ENCODE measurements around the gene S100A8.
"Not testable (repeated sequence)": the region's sequence is repeated elsewhere in the genome, so short reads cannot be mapped to it uniquely, and the experiment has no call there.

S100A8 gene

DNA sequence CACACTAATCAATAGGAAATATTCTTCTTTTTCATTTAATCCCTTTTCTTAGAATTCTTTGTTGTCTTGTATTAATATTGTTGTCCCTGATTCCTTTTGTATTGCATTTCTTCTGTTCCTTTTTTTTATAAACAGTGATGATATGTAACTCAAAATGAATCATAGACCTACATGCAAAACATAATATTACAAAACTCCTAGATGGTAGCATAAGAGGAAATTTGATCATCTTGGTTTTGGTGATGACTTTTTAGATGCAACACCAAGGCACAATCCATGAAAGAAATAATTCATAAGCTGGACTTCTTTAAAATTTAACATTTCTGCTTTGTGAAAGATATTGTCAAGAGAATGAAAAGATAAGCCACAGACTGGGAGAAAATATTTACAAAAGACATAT, 23.1 kb upstream of the S100A8 start:
- H3K4me3 ChIP-seq (ENCODE audit: low read length); H3K9ac ChIP-seq (ENCODE audit: low read depth, low read length); H3K27me3 ChIP-seq (ENCODE audit: insufficient read depth, low read length); H3K36me3 ChIP-seq (ENCODE audit: insufficient read depth, low read length); H3K9me3 ChIP-seq (ENCODE audit: insufficient read depth, low read depth, low read length); H3K27ac ChIP-seq (ENCODE audit: low read depth, low read length); H3K4me1 ChIP-seq (ENCODE audit: insufficient read depth, low read length): not testable (repeated sequence)

DNA sequence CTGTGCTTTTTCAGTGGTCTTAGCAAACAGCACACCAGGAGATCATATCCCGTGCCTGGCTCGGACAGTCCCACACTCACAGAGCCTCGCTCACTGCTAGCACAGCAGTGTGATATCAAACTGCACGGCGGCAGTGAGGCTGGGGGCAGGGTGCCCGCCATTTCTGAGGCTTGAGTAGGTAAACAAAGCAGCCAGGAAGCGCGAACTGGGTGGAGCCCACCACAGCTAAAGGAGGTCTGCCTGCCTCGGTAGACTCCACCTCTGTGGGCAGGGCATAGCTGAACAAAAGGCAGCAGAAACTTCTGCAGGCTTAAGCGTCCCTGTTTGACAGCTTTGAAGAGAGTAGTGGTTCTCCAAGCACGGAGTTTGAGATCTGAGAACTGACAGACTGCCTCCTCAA, 16.4 kb upstream of the S100A8 start:
- not testable (repeated sequence) for H3K4me3 ChIP-seq (ENCODE audit: low read length); H3K9ac ChIP-seq (ENCODE audit: low read depth, low read length); H3K27ac ChIP-seq (ENCODE audit: low read depth, low read length); H3K4me1 ChIP-seq (ENCODE audit: insufficient read depth, low read length); H3K9me3 ChIP-seq (ENCODE audit: insufficient read depth, low read depth, low read length); H3K36me3 ChIP-seq (ENCODE audit: insufficient read depth, low read length)
- 69% methylated on average over 11 of the region's 11 CpGs for WGBS
- H3K27me3 ChIP-seq (ENCODE audit: insufficient read depth, low read length) = peaks cover 14% of the 10 kb centered on the region

DNA sequence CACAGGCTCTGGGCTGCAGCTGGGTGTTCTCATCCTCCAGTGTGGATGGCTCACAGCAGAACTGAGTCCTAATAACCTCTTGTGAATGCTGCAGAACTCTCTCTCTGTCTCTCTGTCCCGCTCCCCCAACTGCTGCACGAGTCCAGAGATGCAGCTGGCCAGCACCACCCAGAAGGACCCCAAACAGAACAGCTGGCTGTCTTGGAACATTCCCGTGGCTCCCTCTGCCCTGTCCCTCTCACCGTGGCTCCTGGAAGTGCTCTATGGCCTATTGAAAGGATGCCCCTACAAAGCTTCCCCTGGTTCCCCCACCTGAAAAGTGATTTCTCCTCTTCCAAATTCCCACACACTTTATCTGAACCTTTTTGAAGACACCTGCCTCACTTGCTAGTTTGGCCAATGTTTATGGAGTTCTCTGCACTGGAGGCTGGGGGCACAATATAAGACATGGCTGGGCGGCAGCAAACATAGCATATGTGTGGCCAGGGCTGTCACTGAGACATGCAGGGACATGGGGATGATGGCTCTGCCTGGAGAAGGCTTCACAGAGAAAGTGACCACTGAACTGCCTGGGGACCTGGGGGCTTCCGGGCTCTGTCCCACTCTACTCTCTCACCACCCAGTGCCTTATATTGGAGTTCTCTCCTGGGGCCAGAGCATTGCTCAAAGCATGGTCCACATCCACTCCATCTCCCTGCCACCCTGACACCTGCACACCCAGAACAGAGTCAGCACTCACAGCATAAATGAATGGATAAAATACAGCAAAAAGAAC, 15.1 kb upstream of the S100A8 start:
- H3K36me3 ChIP-seq (ENCODE audit: insufficient read depth, low read length); H3K9ac ChIP-seq (ENCODE audit: low read depth, low read length); H3K4me1 ChIP-seq (ENCODE audit: insufficient read depth, low read length); H3K9me3 ChIP-seq (ENCODE audit: insufficient read depth, low read depth, low read length); H3K4me3 ChIP-seq (ENCODE audit: low read length); H3K27ac ChIP-seq (ENCODE audit: low read depth, low read length): not testable (repeated sequence)
- WGBS = 87% methylated on average over 6 of the region's 6 CpGs
- peaks cover 14% of the 10 kb centered on the region for H3K27me3 ChIP-seq (ENCODE audit: insufficient read depth, low read length)

DNA sequence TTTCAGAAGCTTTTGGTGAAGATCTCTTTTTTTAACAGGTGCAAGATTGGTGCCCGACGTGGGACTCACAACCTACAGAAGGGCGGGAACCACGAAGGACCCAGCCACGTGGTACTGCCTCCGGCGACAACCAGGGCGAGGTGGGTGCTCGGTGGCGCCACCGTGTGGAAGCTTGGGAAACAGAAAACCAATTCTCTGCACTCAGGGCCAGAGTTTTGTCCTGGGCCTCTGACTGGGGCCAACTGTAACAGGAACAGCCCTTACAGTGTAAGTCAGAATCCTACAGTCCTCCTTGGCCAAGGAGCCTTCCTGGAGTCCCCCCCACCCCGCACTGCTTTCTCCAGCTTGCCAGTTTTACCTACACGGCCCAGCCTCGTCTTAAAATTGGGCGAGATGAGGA, 13.9 kb upstream of the S100A8 start:
- Histone ChIP-seq H3K36me3 (ENCODE audit: insufficient read depth, low read length) (no peaks in the 10 kb centered on the region), H3K27ac (ENCODE audit: low read depth, low read length) (no peak overlapping the region), H3K4me1 (ENCODE audit: insufficient read depth, low read length) (peaks cover 3% of the 10 kb centered on the region; the same call in 1 of the 2 replicates), H3K9ac (ENCODE audit: low read depth, low read length) (no peak overlapping the region), H3K4me3 (ENCODE audit: low read length) (no peak overlapping the region), H3K9me3 (ENCODE audit: insufficient read depth, low read depth, low read length) (peaks cover 5% of the 10 kb centered on the region; the same call in 1 of the 2 replicates), H3K27me3 (ENCODE audit: insufficient read depth, low read length) (peaks cover 14% of the 10 kb centered on the region)
- 56% methylated on average over 15 of the region's 15 CpGs for WGBS

DNA sequence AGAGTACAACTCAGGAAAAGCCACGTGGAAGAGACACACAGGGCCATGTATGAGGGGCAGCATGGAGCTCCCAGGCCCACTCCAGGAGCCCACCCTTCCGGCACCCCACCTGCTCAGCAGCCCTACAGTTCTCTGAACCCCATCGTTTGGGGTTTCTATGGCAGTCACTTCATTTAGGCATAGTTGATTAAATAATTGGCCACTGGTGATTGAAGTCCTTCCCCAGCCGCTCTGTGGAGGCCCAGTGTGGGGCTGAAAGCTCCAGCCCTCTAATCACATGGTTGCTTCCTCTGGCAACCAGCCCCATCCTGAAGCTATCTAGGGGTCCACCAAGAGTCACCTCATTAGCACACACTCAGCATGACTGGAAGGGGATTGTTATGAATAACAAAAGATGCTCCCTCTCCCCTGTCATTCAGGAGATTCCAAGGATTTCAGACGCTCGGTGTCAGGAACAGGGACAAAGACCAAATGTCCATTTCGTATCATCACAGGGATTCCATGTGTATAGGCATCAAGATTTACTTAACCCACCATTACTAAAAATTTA, 13.3 kb upstream of the S100A8 start:
- H3K4me1 ChIP-seq (ENCODE audit: insufficient read depth, low read length) = peaks cover 3% of the 10 kb centered on the region; the same call in 1 of the 2 replicates
- 68% methylated on average over 7 of the region's 7 CpGs for WGBS
- peaks cover 5% of the 10 kb centered on the region; the same call in 1 of the 2 replicates for H3K9me3 ChIP-seq (ENCODE audit: insufficient read depth, low read depth, low read length)
- no peaks in the 10 kb centered on the region for H3K36me3 ChIP-seq (ENCODE audit: insufficient read depth, low read length)
- no peak overlapping the region for H3K27ac ChIP-seq (ENCODE audit: low read depth, low read length)
- no peak overlapping the region for H3K4me3 ChIP-seq (ENCODE audit: low read length)
- H3K27me3 ChIP-seq (ENCODE audit: insufficient read depth, low read length) = peaks cover 14% of the 10 kb centered on the region
- H3K9ac ChIP-seq (ENCODE audit: low read depth, low read length) = no peak overlapping the region

DNA sequence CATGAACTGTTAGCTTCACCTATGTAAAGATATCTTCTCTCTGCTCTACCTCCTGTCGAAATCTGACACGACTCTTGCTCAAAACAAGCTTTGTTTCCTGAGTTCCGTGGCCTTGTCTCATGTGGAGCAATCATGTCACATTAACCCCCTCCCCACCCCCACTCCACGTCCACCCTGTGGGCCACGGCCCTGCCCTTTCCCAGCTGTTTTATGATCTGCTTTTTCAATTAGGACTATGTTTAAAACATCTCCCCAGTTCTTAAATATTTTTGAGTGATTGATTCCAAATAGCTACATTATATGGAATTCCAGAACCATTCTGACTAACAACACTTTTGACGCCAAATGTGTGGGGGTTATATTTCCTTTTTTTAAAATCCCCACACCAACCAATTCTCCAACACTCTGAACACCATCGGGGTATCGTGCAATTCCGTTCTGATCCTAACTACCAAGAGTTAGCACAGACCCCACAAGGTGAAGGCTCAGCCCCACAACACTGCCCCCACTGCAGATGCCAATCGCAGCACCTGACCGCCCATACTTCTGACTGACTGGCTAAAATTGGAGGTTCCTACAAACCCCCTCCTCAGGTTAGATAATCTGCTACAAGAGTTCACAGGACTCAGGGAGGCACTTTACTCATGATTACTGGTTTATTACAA, 12.7 kb upstream of the S100A8 start:
- no peak overlapping the region for H3K27ac ChIP-seq (ENCODE audit: low read depth, low read length)
- peaks cover 3% of the 10 kb centered on the region; the same call in 1 of the 2 replicates for H3K4me1 ChIP-seq (ENCODE audit: insufficient read depth, low read length)
- peaks cover 14% of the 10 kb centered on the region for H3K27me3 ChIP-seq (ENCODE audit: insufficient read depth, low read length)
- WGBS = 89% methylated on average over 10 of the region's 11 CpGs
- H3K4me3 ChIP-seq (ENCODE audit: low read length) = no peak overlapping the region
- H3K36me3 ChIP-seq (ENCODE audit: insufficient read depth, low read length) = no peaks in the 10 kb centered on the region
- H3K9ac ChIP-seq (ENCODE audit: low read depth, low read length) = no peak overlapping the region
- peaks cover 5% of the 10 kb centered on the region; the same call in 1 of the 2 replicates for H3K9me3 ChIP-seq (ENCODE audit: insufficient read depth, low read depth, low read length)

DNA sequence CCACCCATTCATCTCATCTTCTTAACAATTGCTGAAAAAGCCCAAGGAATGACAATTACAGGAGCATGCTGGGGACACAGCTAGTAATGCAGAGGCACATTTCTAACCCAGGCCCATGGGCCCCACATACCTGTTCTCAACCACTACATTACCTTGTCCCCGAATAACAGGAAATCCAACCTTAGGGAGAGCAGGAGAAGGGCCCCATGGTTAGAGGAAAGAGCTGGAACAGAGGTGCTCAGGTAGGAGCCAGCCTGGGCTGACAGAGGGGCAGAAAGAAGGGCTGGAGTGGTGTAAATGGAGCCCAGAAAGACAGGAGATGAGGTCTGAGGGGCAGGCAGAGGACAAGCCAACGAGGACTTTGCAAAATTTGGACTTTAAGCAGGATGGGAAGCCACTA, 11.4 kb upstream of the S100A8 start:
- Histone ChIP-seq H3K27me3 (ENCODE audit: insufficient read depth, low read length) (peaks cover 14% of the 10 kb centered on the region), H3K36me3 (ENCODE audit: insufficient read depth, low read length) (no peaks in the 10 kb centered on the region), H3K4me1 (ENCODE audit: insufficient read depth, low read length) (peaks cover 3% of the 10 kb centered on the region; the same call in 1 of the 2 replicates), H3K27ac (ENCODE audit: low read depth, low read length) (no peak overlapping the region), H3K9me3 (ENCODE audit: insufficient read depth, low read depth, low read length) (peaks cover 5% of the 10 kb centered on the region; the same call in 1 of the 2 replicates), H3K9ac (ENCODE audit: low read depth, low read length) (no peak overlapping the region), H3K4me3 (ENCODE audit: low read length) (no peak overlapping the region)
- 89% methylated on average over 2 of the region's 2 CpGs for WGBS

DNA sequence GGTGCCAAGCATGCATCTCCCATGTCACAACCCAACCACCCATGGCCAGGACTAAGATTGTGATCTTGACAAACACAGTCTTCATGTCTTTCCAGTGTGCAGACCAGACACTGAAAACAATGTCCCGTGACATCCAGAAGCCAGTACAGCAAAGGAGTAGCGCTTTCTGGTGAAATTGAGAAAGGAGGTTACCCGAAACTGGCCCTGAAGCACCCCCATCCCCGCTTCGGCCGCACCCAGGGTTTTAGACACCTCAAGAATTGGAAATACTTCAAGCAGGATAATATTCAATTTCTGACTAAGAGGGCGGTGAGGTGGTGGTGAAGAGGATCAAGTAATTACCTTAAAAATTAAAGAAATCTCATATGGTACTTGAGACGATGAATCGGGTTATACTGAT, 10.6 kb upstream of the S100A8 start:
- Histone ChIP-seq H3K4me3 (ENCODE audit: low read length) (no peak overlapping the region), H3K27ac (ENCODE audit: low read depth, low read length) (no peak overlapping the region), H3K9me3 (ENCODE audit: insufficient read depth, low read depth, low read length) (peaks cover 5% of the 10 kb centered on the region; the same call in 1 of the 2 replicates), H3K36me3 (ENCODE audit: insufficient read depth, low read length) (no peaks in the 10 kb centered on the region), H3K27me3 (ENCODE audit: insufficient read depth, low read length) (peaks cover 14% of the 10 kb centered on the region), H3K4me1 (ENCODE audit: insufficient read depth, low read length) (peaks cover 3% of the 10 kb centered on the region; the same call in 1 of the 2 replicates), H3K9ac (ENCODE audit: low read depth, low read length) (no peak overlapping the region)
- WGBS = 89% methylated on average over 7 of the region's 9 CpGs

DNA sequence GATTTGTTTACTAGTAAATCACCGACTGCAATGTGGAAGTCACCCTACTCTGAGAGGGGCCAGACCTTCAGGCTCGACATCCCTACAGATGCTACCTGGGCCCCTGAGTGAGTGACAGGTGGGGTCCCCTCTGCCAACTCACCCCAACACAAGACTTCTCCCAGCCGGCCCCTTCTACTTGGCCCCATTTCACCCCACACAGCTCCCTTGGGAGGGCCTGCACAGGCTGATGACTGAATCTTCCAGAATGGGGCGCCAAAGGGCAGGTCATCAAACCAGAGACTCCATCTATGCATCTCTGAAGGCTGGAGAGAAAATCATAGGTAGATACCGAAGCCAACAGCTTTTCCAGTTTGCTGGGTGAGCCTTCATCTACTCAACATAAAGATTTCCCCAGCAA, 9.4 kb upstream of the S100A8 start:
- 79% methylated on average over 5 of the region's 5 CpGs for WGBS
- H3K4me1 ChIP-seq (ENCODE audit: insufficient read depth, low read length) = peaks cover 3% of the 10 kb centered on the region; the same call in 1 of the 2 replicates
- H3K9ac ChIP-seq (ENCODE audit: low read depth, low read length) = no peak overlapping the region
- no peak overlapping the region for H3K27ac ChIP-seq (ENCODE audit: low read depth, low read length)
- H3K27me3 ChIP-seq (ENCODE audit: insufficient read depth, low read length) = peaks cover 14% of the 10 kb centered on the region
- no peaks in the 10 kb centered on the region for H3K36me3 ChIP-seq (ENCODE audit: insufficient read depth, low read length)
- peaks cover 5% of the 10 kb centered on the region; the same call in 1 of the 2 replicates for H3K9me3 ChIP-seq (ENCODE audit: insufficient read depth, low read depth, low read length)
- no peak overlapping the region for H3K4me3 ChIP-seq (ENCODE audit: low read length)

DNA sequence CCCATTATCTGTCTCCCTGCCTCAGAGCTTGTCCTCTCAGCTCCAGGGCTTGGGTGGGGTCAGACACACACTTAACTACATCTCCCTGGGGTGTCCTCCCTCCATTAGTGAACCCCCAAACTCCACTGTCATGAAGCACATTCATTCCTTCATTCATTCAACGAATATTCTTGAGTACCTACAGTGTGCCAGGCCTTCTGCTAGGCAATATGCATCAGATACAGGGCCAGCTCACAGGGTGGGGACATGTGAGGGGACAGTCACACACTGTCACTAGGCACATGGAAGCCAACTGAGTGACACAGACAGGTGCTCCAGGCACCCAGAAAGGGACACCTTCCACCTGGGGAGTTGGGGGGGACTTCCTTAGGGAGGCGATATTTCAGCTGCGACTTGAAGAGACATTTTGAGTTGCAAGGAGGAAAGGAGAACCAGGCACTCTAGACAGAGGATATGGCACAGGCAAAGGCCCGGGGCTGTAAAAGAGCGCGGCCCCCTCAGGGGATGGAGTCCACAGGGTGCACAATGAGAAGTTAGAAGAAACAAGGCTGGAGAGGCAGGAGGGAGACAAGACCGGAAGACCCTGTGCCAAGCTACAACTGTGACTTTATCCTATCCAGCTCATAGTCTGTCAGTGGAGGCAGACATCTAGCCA, 8.7 kb upstream of the S100A8 start:
- Histone ChIP-seq H3K36me3 (ENCODE audit: insufficient read depth, low read length) (no peaks in the 10 kb centered on the region), H3K27me3 (ENCODE audit: insufficient read depth, low read length) (peaks cover 12% of the 10 kb centered on the region), H3K9me3 (ENCODE audit: insufficient read depth, low read depth, low read length) (peaks cover 4% of the 10 kb centered on the region; the same call in 1 of the 2 replicates), H3K4me1 (ENCODE audit: insufficient read depth, low read length) (peaks cover 3% of the 10 kb centered on the region; the same call in 1 of the 2 replicates), H3K9ac (ENCODE audit: low read depth, low read length) (no peak overlapping the region), H3K4me3 (ENCODE audit: low read length) (no peak overlapping the region), H3K27ac (ENCODE audit: low read depth, low read length) (no peak overlapping the region)
- WGBS = 91% methylated on average over 7 of the region's 7 CpGs

All from HUES64 (cell line).